Small intestine (tissue), 16 donors: ENCODE measurements around the gene OTOP3. TPM values are rescaled to one million over a fixed set of nuclear protein-coding genes. Genes with fewer than 3 reads are reported as not detected.

Experiments
- DNase-seq, 2 donors: peaks; one replicate each; pipeline versions ENCODE4 v3.0.0 to v3.0.0-alpha.2; 2013
- FAIRE-seq: peaks from 2 replicates; lab custom pipeline; 2012; peaks lifted over from hg19 to GRCh38; lab: Jason Lieb, UNC
- H3K27ac ChIP-seq, 3 donors: one replicate each; pipeline ENCODE4 v1.5.1; 2013; ENCODE audit warnings: low read length in 2 of 3, mild to moderate bottlenecking in 2 of 3, control low read depth in 1 of 3, inconsistent platforms in 1 of 3, low read depth in 1 of 3, moderate library complexity in 1 of 3
- H3K27me3 ChIP-seq, 3 donors: one replicate each; pipeline ENCODE4 v1.6.1; 2013; ENCODE audit warnings: low read length in 3 of 3, inconsistent platforms in 1 of 3; ENCODE audit not compliant: control insufficient read depth in 3 of 3, insufficient read depth in 3 of 3
- H3K36me3 ChIP-seq, 3 donors: one replicate each; pipeline ENCODE4 v1.6.1; 2013; ENCODE audit warnings: low read length in 3 of 3, inconsistent platforms in 1 of 3, low read depth in 1 of 3, mild to moderate bottlenecking in 1 of 3, moderate library complexity in 1 of 3; ENCODE audit not compliant: control insufficient read depth in 3 of 3, insufficient read depth in 2 of 3
- H3K4me1 ChIP-seq, 3 donors: one replicate each; pipeline ENCODE4 v1.6.1; 2013; ENCODE audit warnings: low read length in 2 of 3, inconsistent platforms in 1 of 3, low read depth in 1 of 3, mild to moderate bottlenecking in 1 of 3, moderate library complexity in 1 of 3; ENCODE audit not compliant: control insufficient read depth in 3 of 3, insufficient read depth in 2 of 3
- H3K4me3 ChIP-seq, 3 donors: one replicate each; pipeline ENCODE4 v1.5.1; 2013; ENCODE audit warnings: low read length in 3 of 3, control low read depth in 1 of 3, inconsistent platforms in 1 of 3, low read depth in 1 of 3, mild to moderate bottlenecking in 1 of 3, moderate library complexity in 1 of 3
- H3K9me3 ChIP-seq, 2 donors: one replicate each; pipeline ENCODE4 v1.6.1; 2013; ENCODE audit warnings: low read depth in 1 of 2, low read length in 1 of 2; ENCODE audit not compliant: control insufficient read depth in 2 of 2, insufficient read depth in 1 of 2
- WGBS, 3 donors: extraction: QIAGEN DNeasy Blood & Tissue Kit; methylation state at CpG; one replicate each; pipeline ENCODE4 v1.1.7; 2013; 5-methylcytosine and 5-hydroxymethylcytosine counted together
- long read RNA-seq, 10 donors: transcript quantifications; one replicate each; lab custom pipeline, GENCODE V29; 2026
- polyA plus RNA-seq, 4 donors: library from polyadenylated mRNA; stranded (reverse) in 3 of 4; unstranded in 1 of 4; fragments of 200-250 nt in 3 of 4; fragments of 120-200 nt in 1 of 4; gene quantifications; one replicate each; pipeline versions ENCODE4 v1.2.1 to v1.2.3, GENCODE V29; 2013
- donor health status: healthy with polysubstance abuse.
- donor health status: control.
- donor health status: control.
- donor health status: Bipolar disorder and iron deficiency.
- donor health status: healthy.

Gene OTOP3
- 10 to 100 TPM in 2 of 4 donors, 1 to 10 TPM in 2; 3.1 to 35.7 (median 19.1) TPM for polyA plus RNA-seq
- long read RNA-seq, donor 1 = 0 reads
- long read RNA-seq, donor 2, transcript OTOP3-201 (7 exons, 2,516 nt) = major isoform, 5 of 5 reads
- long read RNA-seq, donor 2, partial matches to known transcripts = 0 of 5 reads
- long read RNA-seq, donor 2, other reads (novel, unspliced or antisense) = 0 of 5 reads
- long read RNA-seq, donor 3, transcript OTOP3-201 (7 exons, 2,516 nt) = major isoform, 6 of 6 reads
- long read RNA-seq, donor 3, partial matches to known transcripts = 0 of 6 reads
- long read RNA-seq, donor 3, other reads (novel, unspliced or antisense) = 0 of 6 reads
- long read RNA-seq, donor 4 = 0 reads
- long read RNA-seq, donor 5 = 0 reads
- long read RNA-seq, donor 6, transcript OTOP3-201 (7 exons, 2,516 nt) = major isoform, 9 of 9 reads
- long read RNA-seq, donor 6, partial matches to known transcripts = 0 of 9 reads
- long read RNA-seq, donor 6, other reads (novel, unspliced or antisense) = 0 of 9 reads
- long read RNA-seq, donor 7 = 0 reads
- long read RNA-seq, donor 8 = 0 reads
- long read RNA-seq, donor 9, partial matches to known transcripts = 0 of 1 reads
- long read RNA-seq, donor 9, other reads (novel, unspliced or antisense) = 0 of 1 reads
- long read RNA-seq, donor 10, partial matches to known transcripts = 0 of 1 reads
- long read RNA-seq, donor 10, other reads (novel, unspliced or antisense) = 0 of 1 reads

DNA sequence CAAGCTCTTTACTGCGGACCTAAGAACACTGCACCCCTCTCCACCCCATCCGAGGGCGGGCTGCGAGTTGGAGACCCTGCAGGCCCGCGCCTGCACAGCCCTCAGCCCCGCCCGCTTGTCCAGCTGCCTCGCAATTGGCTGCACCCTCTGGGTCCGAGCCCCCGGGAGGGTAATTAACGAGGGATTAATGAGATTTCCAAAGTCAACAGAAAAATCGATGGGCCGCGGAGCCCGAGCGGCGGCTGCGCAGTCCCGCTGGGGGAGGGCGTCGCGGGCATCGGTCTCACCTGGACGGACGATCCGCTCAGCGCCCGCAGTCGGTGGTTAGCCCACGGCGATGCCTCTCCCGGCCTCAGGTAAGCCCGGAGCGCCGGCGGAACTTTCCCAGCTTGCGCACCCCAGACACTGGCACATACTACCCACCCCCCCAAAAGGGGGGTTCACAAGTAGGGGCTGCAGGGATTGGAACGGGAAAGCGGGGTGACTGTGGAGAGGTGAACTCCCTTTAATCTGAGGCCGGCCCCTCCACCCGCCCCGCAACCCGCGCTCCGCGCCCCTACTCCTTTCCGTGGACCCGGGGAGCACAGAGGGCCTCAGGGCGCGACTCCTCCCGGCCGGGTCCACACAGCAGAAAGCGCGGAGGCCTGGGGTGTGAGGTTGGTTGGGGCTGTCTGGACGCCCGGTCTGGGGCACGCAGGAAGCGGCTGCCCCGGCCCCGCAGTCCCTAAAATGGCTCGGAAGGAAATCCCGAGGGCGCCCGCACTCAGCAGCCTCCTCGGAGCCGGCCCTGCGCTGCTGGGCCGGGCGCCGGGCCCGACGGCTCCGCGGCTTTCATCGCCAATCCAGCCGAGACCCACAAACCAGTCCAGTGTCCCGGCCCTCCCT lies at the start of gene OTOP3:
Gene OTOP3 (plus strand): TSS at position 314 of the 885 bp plus-strand sequence. CDS start 24 bp downstream, at position 338.
- peaks cover 0 to 8% (median 0%) of the 10 kb centered on the region in 3 donors for H3K36me3 ChIP-seq
- no peak for FAIRE-seq
- H3K27me3 ChIP-seq = peaks cover 0 to 60% (median 34%) of the 10 kb centered on the region in 3 donors
- peaks cover 2 to 34% (median 4%) of the 10 kb centered on the region in 3 donors for H3K4me1 ChIP-seq
- 2 to 5% (median 3%) methylated on average over 67 to 78 of the region's 78 CpGs for WGBS, 3 donors
- peak; percentile 55 to 65 for DNase-seq
- H3K9me3 ChIP-seq = no peaks in the 10 kb centered on the region
- peak within 1 kb of the TSS in 2 of 3 donors; percentile 49 to 91 for H3K27ac ChIP-seq
- peak within 1 kb of the TSS in 2 of 3 donors; percentile 46 to 74 for H3K4me3 ChIP-seq

- H3K4me1 ChIP-seq = no peaks in the 10 kb centered on the region
- peaks cover 0 to 20% (median 5%) of the 10 kb centered on the region in 3 donors for H3K27me3 ChIP-seq
- no peak for DNase-seq
- 68 to 73% (median 70%) methylated on average over 13 of the region's 13 CpGs for WGBS, 3 donors
- H3K36me3 ChIP-seq = peaks cover 0 to 2% (median 0%) of the 10 kb centered on the region in 3 donors
- no peak for FAIRE-seq
- no peak overlapping the region for H3K27ac ChIP-seq
- H3K4me3 ChIP-seq = no peak overlapping the region
- no peaks in the 10 kb centered on the region for H3K9me3 ChIP-seq
Observed at GRCh38 chr17:74888469-74888868, 47.2 kb upstream of the OTOP3 start.

DNA sequence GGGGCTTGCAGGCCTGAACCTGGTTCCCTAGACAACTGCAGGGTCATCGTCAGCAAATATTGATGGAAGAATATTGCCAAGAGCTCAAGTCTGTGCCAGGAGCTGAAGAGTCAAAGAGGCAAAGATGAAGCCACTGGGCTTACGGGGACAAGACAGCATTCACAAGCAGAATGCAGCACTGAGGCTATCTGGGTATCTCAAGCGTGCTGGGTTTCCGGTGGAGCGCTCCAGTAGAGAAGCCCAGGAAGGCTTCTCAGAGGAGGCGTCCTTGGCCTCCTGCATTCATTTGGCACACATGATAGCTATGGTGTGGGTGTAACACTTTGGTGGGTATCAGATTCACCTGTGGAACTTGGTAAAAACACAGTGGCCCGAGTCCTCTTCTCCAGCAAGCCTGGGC lies 45.1 kb upstream of the OTOP3 start:
- Histone ChIP-seq H3K9me3 (no peaks in the 10 kb centered on the region), H3K4me3 (no peak overlapping the region), H3K27me3 (peaks cover 0 to 38% (median 17%) of the 10 kb centered on the region in 3 donors), H3K4me1 (no peaks in the 10 kb centered on the region), H3K27ac (no peak overlapping the region), H3K36me3 (peaks cover 0 to 2% (median 0%) of the 10 kb centered on the region in 3 donors)
- DNase-seq (no peak), FAIRE-seq (no peak)
- WGBS, 3 donors = 86 to 95% (median 88%) methylated on average over 7 of the region's 7 CpGs

GRCh38 chr17:74892013-74892841 lies 43.5 kb upstream of the OTOP3 start:
- 40 to 64% (median 48%) methylated on average over 19 to 20 of the region's 20 CpGs for WGBS, 3 donors
- H3K27ac ChIP-seq = no peak overlapping the region
- DNase-seq = peak; percentile 22 to 48
- H3K36me3 ChIP-seq = peaks cover 0 to 2% (median 0%) of the 10 kb centered on the region in 3 donors
- no peaks in the 10 kb centered on the region for H3K9me3 ChIP-seq
- peaks cover 0 to 48% (median 26%) of the 10 kb centered on the region in 3 donors for H3K27me3 ChIP-seq
- no peak for FAIRE-seq
- H3K4me1 ChIP-seq = no peaks in the 10 kb centered on the region
- H3K4me3 ChIP-seq = peak overlapping the region in 2 of 3 donors; percentile 52 to 69

DNA sequence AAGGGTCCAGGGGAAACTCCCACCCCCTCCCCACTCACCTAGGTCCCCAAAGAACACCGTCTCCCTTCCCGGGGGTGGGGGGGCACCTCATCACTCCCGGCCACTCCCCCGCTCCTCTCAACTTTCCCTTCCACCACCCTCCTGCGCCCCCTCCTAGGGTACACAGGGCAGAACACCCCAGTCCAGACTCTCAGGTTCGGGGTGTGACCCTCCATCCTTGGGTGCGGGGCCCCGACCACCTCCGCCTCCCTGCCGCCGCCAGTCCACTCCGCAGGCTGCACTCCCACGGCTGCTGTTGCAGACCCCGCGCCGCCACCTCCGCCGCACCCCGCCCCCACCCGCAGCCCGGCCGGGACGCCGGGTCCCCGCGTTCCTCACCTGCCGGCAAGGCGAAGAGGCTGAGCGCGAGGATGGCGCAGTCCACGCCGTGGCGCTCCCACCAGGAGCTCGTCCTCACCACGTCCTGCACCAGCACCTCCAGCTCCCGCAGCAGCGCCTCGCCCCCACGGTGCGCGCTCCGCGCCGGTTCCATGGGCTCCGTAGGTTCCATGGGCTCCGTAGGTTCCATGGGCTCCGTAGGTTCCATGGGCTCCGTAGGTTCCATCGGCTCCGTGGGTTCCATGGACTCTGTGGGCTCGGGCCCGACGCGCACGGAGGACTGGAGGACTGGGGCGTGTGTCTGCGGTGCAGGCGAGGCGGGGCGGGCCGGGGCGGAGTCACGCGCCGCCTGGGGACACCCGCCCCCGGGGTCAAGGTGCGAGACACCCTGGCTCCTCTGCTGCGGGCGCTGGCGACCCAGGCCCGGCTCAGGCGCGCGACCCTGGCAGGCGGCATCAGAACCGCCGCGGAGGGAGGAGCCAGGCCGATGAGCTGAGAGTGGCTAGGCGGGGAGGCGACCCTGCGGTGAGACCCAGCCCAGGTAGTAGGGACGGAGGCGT lies 42.5 kb upstream of the OTOP3 start, which contains the start of gene FADS6:
Gene FADS6 (minus strand): TSS at position 660 of the 938 bp plus-strand sequence. CDS start 38 bp downstream, at position 622.
- Histone ChIP-seq H3K4me1 (no peaks in the 10 kb centered on the region), H3K36me3 (peaks cover 0 to 2% (median 0%) of the 10 kb centered on the region in 3 donors), H3K27me3 (peaks cover 0 to 48% (median 26%) of the 10 kb centered on the region in 3 donors), H3K9me3 (no peaks in the 10 kb centered on the region), H3K27ac (peak within 1 kb of the TSS in 1 of 3 donors; percentile 35), H3K4me3 (peak within 1 kb of the TSS in 2 of 3 donors; percentile 52 to 69)
- no peak for FAIRE-seq
- 2 to 4% (median 4%) methylated on average over 55 to 86 of the region's 86 CpGs for WGBS, 3 donors
- DNase-seq = peak; percentile 81 to 84

DNA sequence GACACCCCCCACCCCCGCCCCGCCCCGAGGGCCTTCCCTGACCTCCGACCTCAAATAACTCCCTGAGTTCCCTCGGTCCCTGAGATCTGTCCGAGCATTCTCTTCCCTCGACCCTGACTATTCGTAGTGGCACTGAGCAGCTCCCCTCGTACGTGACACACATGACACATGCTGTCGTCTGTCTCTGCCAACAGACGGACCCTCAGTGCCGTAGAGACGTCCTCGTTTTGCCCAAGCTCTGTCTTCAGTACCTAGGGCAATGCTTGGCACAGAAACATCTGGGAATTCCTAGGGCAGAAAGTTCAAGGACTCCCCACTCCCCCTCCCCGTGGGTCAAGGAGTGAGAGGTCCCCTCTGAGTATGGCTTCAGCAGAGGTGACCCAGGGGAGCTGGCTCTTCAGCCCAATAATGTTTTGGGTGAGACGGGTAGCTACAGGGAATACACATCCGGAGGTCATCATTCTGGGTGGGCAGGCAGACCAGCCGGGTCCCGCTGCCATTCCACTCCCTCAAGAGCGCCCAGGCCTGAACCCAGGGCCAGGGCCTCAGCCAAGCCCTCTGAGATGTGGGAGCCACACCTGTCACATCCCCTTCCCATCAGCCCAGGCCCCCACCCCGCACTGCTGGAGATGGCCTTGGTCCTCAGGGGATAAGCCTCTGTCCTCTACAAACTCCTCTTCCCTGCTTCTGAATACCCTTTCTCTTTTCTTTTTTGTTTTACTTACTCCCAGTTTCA lies 41.6 kb upstream of the OTOP3 start:
- Histone ChIP-seq H3K27me3 (peaks cover 0 to 44% (median 26%) of the 10 kb centered on the region in 3 donors), H3K27ac (no peak overlapping the region), H3K36me3 (peaks cover 0 to 2% (median 0%) of the 10 kb centered on the region in 3 donors), H3K4me3 (peak overlapping the region in 2 of 3 donors; percentile 37 to 69), H3K9me3 (no peaks in the 10 kb centered on the region), H3K4me1 (no peaks in the 10 kb centered on the region)
- 22 to 28% (median 25%) methylated on average over 22 of the region's 22 CpGs for WGBS, 3 donors
- no peak for FAIRE-seq
- DNase-seq = peak in 1 of 2 donors; percentile 37
